ENCODE results near the gene TMOD3. TPM values are rescaled to one million over a fixed set of nuclear protein-coding genes. Genes with fewer than 3 reads are reported as not detected.
"Not testable (repeated sequence)": the region's sequence is repeated elsewhere in the genome, so short reads cannot be mapped to it uniquely, and the experiment has no call there.

The TMOD3 gene
- 53.8 TPM for total RNA-seq
- 11.6 TPM for polyA plus RNA-seq

GRCh38 chr15:51829376-51830275 lies at the start of gene TMOD3:
Gene TMOD3 (plus strand): TSS chr15:51829653. CDS start chr15:51862885, 33,232 bp downstream.
- Histone ChIP-seq H3K27ac (ENCODE audit: low read depth) (peak within 1 kb of the TSS; percentile 93), H3K4me3 (ENCODE audit: low read depth, low read length) (peak within 1 kb of the TSS; percentile 88), H3K36me3 (ENCODE audit: insufficient read depth) (no peaks in the 10 kb centered on the region), H3K4me1 (ENCODE audit: insufficient read depth) (no peaks in the 10 kb centered on the region)
- whole genome bisulfite sequencing: 2% methylated on average over 89 of the region's 89 CpGs
- DNase-seq (ENCODE audit: extremely low spot score): peak; percentile 83

DNA sequence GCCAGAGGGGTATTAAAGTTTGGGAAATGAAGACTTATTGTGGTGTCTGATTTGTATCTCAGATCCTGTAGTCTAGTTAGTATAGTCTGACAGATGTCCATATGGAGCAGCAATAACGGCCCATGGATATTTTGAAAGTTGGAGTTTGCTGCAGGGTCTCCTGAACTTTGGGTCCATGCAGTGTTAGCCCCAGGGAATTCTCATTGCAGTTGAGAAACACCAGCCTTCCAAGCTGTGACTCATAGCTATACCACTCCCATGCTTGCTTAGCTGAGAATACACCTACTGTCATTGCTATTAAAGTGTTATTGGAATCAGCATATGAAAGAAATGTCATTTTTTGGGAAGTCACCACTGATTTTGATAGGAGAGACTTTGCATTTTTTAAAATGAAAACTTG lies 48.8 kb upstream of the TMOD3 start:
- H3K4me1 ChIP-seq (ENCODE audit: insufficient read depth): no peaks in the 10 kb centered on the region
- H3K4me3 ChIP-seq (ENCODE audit: low read depth, low read length): no peak overlapping the region
- H3K27ac ChIP-seq (ENCODE audit: low read depth): no peak overlapping the region
- WGBS: 86% methylated on average over 1 of the region's 1 CpG
- no peaks in the 10 kb centered on the region for H3K36me3 ChIP-seq (ENCODE audit: insufficient read depth)
- DNase-seq (ENCODE audit: extremely low spot score): no peak

DNA sequence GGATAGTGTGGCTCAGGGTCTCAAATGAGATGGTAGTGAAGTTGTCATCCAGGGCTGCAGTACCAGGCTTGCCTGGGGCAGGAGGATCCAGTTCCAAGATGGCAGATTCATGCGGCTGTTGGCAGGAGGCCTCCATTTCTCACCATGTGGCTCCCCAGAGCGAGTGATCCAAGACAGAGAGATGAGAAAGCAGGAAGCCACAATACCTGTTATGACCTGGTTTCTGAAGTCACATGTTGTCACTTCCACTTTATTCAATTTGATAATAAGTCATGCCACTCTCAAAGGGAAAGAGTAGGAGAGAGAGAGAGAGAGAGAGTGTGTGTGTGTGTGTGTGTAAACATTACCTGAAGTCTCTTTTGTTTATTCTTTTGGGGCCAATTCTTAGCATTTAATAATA lies 47.9 kb upstream of the TMOD3 start:
- H3K27ac ChIP-seq (ENCODE audit: low read depth): no peak overlapping the region
- 74% methylated on average over 2 of the region's 2 CpGs for WGBS
- no peak for DNase-seq (ENCODE audit: extremely low spot score)
- H3K36me3 ChIP-seq (ENCODE audit: insufficient read depth): no peaks in the 10 kb centered on the region
- H3K4me3 ChIP-seq (ENCODE audit: low read depth, low read length): no peak overlapping the region
- H3K4me1 ChIP-seq (ENCODE audit: insufficient read depth): no peaks in the 10 kb centered on the region

GRCh38 chr15:51782357-51782896 lies 47.0 kb upstream of the TMOD3 start:
- no peak for DNase-seq (ENCODE audit: extremely low spot score)
- WGBS: 82% methylated on average over 7 of the region's 7 CpGs
- Histone ChIP-seq H3K27ac (ENCODE audit: low read depth) (no peak overlapping the region), H3K4me1 (ENCODE audit: insufficient read depth) (no peaks in the 10 kb centered on the region), H3K4me3 (ENCODE audit: low read depth, low read length) (no peak overlapping the region), H3K36me3 (ENCODE audit: insufficient read depth) (no peaks in the 10 kb centered on the region)

- WGBS: 94% methylated on average over 3 of the region's 3 CpGs
- Histone ChIP-seq H3K4me1 (ENCODE audit: insufficient read depth) (no peaks in the 10 kb centered on the region), H3K27ac (ENCODE audit: low read depth) (no peak overlapping the region), H3K36me3 (ENCODE audit: insufficient read depth) (no peaks in the 10 kb centered on the region), H3K4me3 (ENCODE audit: low read depth, low read length) (no peak overlapping the region)
- no peak for DNase-seq (ENCODE audit: extremely low spot score)
These were observed 45.5 kb upstream of the TMOD3 start for GRCh38 chr15:51783967-51784366.

GRCh38 chr15:51787130-51787529 lies 42.3 kb upstream of the TMOD3 start:
- not testable (repeated sequence) for H3K27ac ChIP-seq (ENCODE audit: low read depth); H3K36me3 ChIP-seq (ENCODE audit: insufficient read depth); DNase-seq (ENCODE audit: extremely low spot score); H3K4me3 ChIP-seq (ENCODE audit: low read depth, low read length); H3K4me1 ChIP-seq (ENCODE audit: insufficient read depth)
- 93% methylated on average over 11 of the region's 11 CpGs for WGBS

GRCh38 chr15:51792474-51792873 lies 37.0 kb upstream of the TMOD3 start:
- H3K36me3 ChIP-seq (ENCODE audit: insufficient read depth); H3K4me1 ChIP-seq (ENCODE audit: insufficient read depth); H3K27ac ChIP-seq (ENCODE audit: low read depth); H3K4me3 ChIP-seq (ENCODE audit: low read depth, low read length); DNase-seq (ENCODE audit: extremely low spot score): not testable (repeated sequence)
- WGBS: 97% methylated on average over 4 of the region's 4 CpGs

- WGBS: 57% methylated on average over 4 of the region's 4 CpGs
- DNase-seq (ENCODE audit: extremely low spot score): no peak
These were observed 35.7 kb upstream of the TMOD3 start for GRCh38 chr15:51793521-51794305.

DNA sequence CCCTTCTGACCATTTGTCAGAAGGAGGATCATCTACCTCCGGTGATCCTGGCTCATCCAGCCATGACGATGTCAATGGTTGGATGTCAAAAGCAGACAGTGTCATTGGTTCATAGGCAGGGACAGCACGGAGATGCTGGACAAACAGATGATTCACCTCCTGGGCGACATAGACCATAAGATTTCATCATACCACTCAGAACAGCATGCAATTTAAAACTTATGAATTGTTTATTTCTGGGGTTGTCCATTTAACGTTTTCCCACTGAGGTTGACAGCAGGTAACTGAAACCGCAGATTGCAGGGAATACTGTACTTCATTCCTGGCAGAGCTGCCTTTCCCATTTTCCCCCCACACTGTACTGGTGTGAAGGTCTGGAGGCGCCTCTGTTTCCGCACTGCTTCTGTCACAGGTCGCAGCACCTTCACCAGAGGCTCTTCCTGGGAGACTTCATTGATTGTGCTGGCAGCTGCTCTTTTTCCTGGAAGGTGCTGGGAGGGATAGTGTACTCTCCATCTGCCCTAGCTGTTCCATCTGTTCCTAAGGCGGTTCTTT lies 32.5 kb upstream of the TMOD3 start:
- 87% methylated on average over 10 of the region's 10 CpGs for WGBS

More at GRCh38 chr15:51793521-51794305, 35.7 kb upstream of the TMOD3 start:
- Histone ChIP-seq H3K36me3 (ENCODE audit: insufficient read depth) (no peaks in the 10 kb centered on the region), H3K27ac (ENCODE audit: low read depth) (no peak overlapping the region), H3K4me3 (ENCODE audit: low read depth, low read length) (no peak overlapping the region), H3K4me1 (ENCODE audit: insufficient read depth) (no peaks in the 10 kb centered on the region)

DNA sequence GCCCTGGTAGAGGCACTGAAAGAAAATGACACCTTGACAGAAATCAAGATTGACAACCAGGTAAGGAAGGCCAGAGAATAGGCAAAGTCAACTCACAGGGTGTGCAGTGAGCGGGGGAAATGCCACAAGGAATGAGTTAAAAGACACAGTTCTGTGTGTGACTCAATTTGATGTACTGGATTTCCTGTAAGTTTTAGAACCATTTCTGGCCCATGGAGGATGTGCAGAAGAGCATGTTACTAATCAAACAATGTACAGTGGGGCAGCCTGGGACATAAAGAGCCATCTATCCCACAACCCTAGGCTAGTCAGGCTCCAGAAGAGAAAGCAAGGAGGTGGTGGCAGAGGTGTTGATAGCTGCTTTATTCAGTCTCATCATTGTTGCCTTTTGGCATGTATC lies 31.2 kb upstream of the TMOD3 start:
- 93% methylated on average over 1 of the region's 1 CpG for WGBS
- Histone ChIP-seq H3K4me1 (ENCODE audit: insufficient read depth) (no peaks in the 10 kb centered on the region), H3K4me3 (ENCODE audit: low read depth, low read length) (no peak overlapping the region), H3K27ac (ENCODE audit: low read depth) (no peak overlapping the region), H3K36me3 (ENCODE audit: insufficient read depth) (no peaks in the 10 kb centered on the region)
- DNase-seq (ENCODE audit: extremely low spot score): no peak

More for the DNA sequence above, 32.5 kb upstream of the TMOD3 start:
- DNase-seq (ENCODE audit: extremely low spot score): no peak
- H3K4me1 ChIP-seq (ENCODE audit: insufficient read depth): no peaks in the 10 kb centered on the region
- H3K36me3 ChIP-seq (ENCODE audit: insufficient read depth): no peaks in the 10 kb centered on the region
- H3K27ac ChIP-seq (ENCODE audit: low read depth): no peak overlapping the region
- no peak overlapping the region for H3K4me3 ChIP-seq (ENCODE audit: low read depth, low read length)

- no peak for DNase-seq (ENCODE audit: extremely low spot score)
- no peaks in the 10 kb centered on the region for H3K36me3 ChIP-seq (ENCODE audit: insufficient read depth)
- 80% methylated on average over 6 of the region's 6 CpGs for WGBS
- no peaks in the 10 kb centered on the region for H3K4me1 ChIP-seq (ENCODE audit: insufficient read depth)
- H3K4me3 ChIP-seq (ENCODE audit: low read depth, low read length): no peak overlapping the region
- no peak overlapping the region for H3K27ac ChIP-seq (ENCODE audit: low read depth)
These were observed 29.9 kb upstream of the TMOD3 start for GRCh38 chr15:51799282-51800252.

- H3K36me3 ChIP-seq (ENCODE audit: insufficient read depth): no peaks in the 10 kb centered on the region
These were observed 28.0 kb upstream of the TMOD3 start for GRCh38 chr15:51801391-51801835.

More at GRCh38 chr15:51801391-51801835, 28.0 kb upstream of the TMOD3 start:
- Histone ChIP-seq H3K27ac (ENCODE audit: low read depth) (no peak overlapping the region), H3K4me3 (ENCODE audit: low read depth, low read length) (no peak overlapping the region), H3K4me1 (ENCODE audit: insufficient read depth) (no peaks in the 10 kb centered on the region)
- WGBS: 75% methylated on average over 3 of the region's 3 CpGs
- DNase-seq (ENCODE audit: extremely low spot score): no peak

Measured in urinary bladder (tissue), 4 donors.